H1 (cell line): Measurements from ENCODE around the gene PRCP. TPM values are rescaled to one million over a fixed set of nuclear protein-coding genes. Genes with fewer than 3 reads are reported as not detected.

Experiments
- CHD2 ChIP-seq: IDR thresholded peaks from 2 replicates; pipeline ENCODE4 v1.6.1; 2012; ENCODE audit warnings: low read length, improper control_type of control experiment
- CHD7 ChIP-seq: fragments of 300-600 bp; sonication (generic); IDR thresholded peaks from 2 replicates; pipeline ENCODE4 v1.7.1; 2012; ENCODE audit warnings: low read length, moderate library complexity, mild to moderate bottlenecking, inconsistent platforms; ENCODE audit not compliant: insufficient replicate concordance
- SP1 ChIP-seq: IDR thresholded peaks from 2 replicates; pipeline ENCODE4 v1.6.1; 2011; ENCODE audit warnings: low read depth, low read length
- SP4 ChIP-seq: IDR thresholded peaks from 2 replicates; pipeline ENCODE4 v1.6.1; 2012; ENCODE audit warnings: low read length, inconsistent platforms
- polyA plus RNA-seq, 7 experiments: library from polyadenylated mRNA; depleted of rRNA in 3 of 7; stranded (reverse) in 5 of 7; unstranded in 2 of 7; fragments of >200 nt in 5 of 7; fragments of 200-250 nt in 2 of 7; gene quantifications; 1 replicate in 5 of 7; 2 replicates in 1 of 7; 4 replicates in 1 of 7; pipeline versions ENCODE4 v1.2.1 to v1.2.3, GENCODE V29; 2011 to 2013; ENCODE audit warnings: missing spikeins in 2 of 7, mixed read lengths in 2 of 7
- total RNA-seq: library from RNA; stranded (reverse); fragmentation: NEBNext Ultra II Directional; extraction: Animal tissue kit (Norgen Biotek cat#: 25700); gene quantifications from 2 replicates; pipeline ENCODE4 v1.2.1, GENCODE V29; 2021

The PRCP gene
- total and polyA plus RNA-seq, 2 of the 8 experiments (the other 6 are each of a cell fraction or from before 2014, with no cell fraction given): 63.8 to 84.4 TPM

DNA sequence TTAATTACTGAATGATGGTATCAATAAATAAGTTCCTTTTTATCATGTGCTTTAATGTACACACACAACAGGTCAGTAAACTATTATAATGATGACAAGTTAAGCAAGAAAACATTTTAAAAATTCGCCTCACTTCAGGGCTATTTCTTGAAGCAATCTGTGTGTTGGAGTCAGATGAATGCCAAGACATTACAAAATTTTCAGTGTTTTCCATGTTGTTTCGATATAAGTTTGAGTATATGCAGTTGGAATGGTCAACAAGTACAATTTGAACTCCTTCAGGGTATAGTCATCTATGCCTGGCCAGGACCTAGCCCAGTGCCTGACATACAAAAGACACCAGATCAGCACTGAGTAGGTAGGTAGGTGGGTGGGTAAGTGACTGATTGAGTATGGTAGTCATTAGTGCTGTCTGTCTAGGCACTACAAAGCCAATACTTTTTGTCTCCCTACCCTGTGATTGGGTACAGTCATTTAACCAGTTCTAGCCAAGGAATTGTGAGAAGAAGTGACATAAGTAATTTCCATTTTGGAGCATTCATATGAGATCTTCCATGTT is 7.5 kb downstream of the PRCP start (continued):
- TF ChIP-seq CHD7 (no peak), SP4 (no peak), SP1 (no peak), CHD2 (no peak)
